AG10803 (cell line): ENCODE measurements around the gene SFT2D3.

ENCODE experiments used
- DNase-seq: peaks from one replicate; pipeline ENCODE4 v3.0.0; 2010; ENCODE audit warnings: low read depth
- H3K4me3 ChIP-seq: 2 replicates; pipeline ENCODE4 v1.5.1; 2011; ENCODE audit warnings: mild to moderate bottlenecking, low read length, control low read depth
- TF ChIP-seq, protein P1 (sequence below): conservative IDR thresholded peaks from 2 replicates; pipeline ENCODE4 v1.5.1; 2011; ENCODE audit warnings: mild to moderate bottlenecking, low read length, control low read depth, inconsistent platforms

Gene SFT2D3

DNA sequence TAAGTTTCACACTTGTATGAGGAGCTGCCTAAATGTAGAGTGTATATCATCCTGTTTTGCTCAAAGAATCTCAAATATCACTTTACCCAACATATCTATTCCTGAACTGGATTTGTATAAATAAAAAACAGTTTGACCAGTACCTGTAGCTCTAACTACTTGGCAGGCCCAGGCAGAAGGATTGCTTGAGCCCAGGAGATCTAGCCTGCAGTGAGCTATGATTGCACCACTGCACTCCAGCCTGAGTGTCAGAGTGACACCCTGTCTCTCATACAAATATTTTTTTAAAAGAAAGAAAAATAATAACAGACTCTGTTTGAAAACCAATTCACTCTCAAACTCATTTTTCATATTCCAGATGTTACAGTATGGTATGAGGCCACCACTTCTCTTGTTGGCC, 18.2 kb upstream of the SFT2D3 start:
- no peak overlapping the region for H3K4me3 ChIP-seq
- DNase-seq, result no peak
- TF ChIP-seq, protein P1, sequence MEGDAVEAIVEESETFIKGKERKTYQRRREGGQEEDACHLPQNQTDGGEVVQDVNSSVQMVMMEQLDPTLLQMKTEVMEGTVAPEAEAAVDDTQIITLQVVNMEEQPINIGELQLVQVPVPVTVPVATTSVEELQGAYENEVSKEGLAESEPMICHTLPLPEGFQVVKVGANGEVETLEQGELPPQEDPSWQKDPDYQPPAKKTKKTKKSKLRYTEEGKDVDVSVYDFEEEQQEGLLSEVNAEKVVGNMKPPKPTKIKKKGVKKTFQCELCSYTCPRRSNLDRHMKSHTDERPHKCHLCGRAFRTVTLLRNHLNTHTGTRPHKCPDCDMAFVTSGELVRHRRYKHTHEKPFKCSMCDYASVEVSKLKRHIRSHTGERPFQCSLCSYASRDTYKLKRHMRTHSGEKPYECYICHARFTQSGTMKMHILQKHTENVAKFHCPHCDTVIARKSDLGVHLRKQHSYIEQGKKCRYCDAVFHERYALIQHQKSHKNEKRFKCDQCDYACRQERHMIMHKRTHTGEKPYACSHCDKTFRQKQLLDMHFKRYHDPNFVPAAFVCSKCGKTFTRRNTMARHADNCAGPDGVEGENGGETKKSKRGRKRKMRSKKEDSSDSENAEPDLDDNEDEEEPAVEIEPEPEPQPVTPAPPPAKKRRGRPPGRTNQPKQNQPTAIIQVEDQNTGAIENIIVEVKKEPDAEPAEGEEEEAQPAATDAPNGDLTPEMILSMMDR, result no peak

DNA sequence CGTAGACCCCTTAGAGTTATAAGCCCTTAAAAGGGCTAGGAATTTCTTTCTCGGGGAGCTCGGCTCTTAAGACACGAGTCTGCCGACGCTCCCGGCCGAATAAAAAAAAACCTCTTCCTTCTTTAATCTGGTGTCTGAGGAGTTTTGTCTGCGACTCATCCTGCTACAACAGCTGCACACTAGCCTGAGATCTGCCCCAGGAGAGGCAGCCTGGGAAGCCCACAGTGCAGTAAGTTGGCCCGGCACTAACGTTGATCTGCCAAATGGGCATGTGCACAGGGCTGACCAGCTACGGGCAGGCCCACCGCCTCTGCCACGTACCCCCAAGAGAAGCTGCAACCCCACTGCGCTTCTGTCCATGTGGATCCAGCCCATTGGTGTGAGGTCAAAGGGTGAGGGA, 17.5 kb upstream of the SFT2D3 start:
- TF ChIP-seq, protein P1, result no peak
- no peak overlapping the region for H3K4me3 ChIP-seq
- peak; percentile 23 for DNase-seq

DNA sequence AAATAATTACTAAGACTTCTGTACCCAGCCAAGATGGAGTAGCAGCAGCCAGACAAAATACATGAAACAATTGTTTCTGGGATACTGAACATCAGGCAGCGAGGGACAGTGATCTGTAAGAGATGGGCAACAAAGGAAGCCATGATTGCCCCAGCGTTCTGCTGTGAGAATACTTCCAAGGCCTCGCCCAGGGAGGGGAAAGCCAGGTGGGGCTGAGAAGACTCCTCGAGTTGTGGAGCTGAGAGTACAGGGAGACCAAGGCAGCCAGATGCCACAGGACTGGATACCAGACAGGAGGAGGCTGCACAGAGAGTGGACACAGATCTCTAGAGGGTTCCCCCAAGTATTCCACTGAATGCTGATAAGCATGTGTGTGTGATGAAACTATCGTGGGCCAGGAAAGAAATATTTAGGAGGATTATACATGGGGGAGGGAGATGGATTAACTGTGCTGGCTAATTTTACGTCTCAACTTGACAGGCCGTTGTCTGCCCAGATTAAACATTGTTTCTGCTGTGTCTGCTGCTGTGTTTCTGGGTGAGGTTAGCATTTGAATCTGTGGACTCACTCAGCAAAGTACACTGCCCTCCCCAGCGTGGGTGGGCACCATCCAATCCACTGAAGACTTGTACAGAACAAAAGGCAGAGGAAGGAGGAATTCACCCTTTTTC, 15.8 kb upstream of the SFT2D3 start:
- TF ChIP-seq, protein P1, result no peak
- no peak overlapping the region for H3K4me3 ChIP-seq
- DNase-seq, result no peak

DNA sequence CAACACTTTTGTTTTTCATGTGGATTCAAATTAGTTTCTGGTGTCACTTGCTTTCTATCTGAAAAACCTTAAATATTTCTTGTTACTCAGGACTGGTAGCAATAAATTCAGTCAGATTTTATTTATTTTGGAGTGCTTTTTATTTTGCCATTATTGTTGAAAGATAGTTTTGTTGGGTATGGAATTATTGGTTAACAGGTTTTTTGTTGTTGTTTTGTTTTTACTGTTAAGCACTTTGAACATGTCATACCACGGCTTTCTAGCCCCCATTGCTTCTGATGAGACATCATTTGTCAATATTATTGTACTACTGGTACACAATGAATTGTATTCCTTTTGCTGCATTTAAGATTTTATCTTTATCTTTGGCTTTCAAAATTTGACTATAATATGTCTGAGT, 12.9 kb upstream of the SFT2D3 start:
- no peak for DNase-seq
- no peak overlapping the region for H3K4me3 ChIP-seq

DNA sequence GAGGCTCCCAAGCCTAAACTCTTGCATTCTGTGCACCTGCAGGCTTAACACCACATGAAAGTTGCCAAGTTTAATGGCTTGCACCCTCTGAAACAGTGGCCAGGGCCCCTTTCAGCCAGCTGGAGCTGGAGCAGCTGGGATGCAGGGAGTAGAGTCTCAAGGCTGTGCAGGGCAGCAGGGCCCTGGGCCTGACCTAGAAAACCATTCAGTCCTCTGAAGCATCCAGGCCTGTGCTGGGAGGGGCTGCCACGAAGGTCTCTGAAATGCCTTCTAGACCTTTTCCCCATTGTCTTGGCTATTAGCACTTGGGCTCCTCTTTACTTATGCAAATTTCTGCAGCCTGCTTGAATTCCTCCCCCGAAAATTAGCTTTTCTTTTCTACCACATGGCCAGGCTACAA, 10.6 kb upstream of the SFT2D3 start:
- no peak overlapping the region for H3K4me3 ChIP-seq
- TF ChIP-seq, protein P1, result no peak
- no peak for DNase-seq

More for the DNA sequence above, 12.9 kb upstream of the SFT2D3 start:
- TF ChIP-seq, protein P1, result no peak

DNA sequence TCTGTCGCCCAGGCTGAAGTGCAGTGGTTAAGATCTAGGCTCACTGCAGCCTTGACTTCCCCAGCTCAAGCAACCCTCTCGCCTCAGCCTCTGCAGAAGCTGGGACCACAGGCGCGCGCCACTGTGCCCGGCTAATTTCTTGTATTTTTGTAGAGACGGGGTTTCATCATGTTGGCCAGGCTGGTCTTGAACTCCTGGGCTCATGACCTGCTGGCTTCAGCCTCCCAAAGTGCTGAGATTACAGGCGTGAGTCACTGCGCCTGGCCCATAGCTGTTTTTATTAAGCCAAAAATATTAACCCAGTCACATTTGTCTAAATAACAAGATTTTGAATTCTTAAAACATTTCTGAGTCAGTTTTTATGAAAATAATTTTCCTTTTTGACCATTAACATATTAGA, 6.3 kb upstream of the SFT2D3 start:
- no peak overlapping the region for H3K4me3 ChIP-seq
- no peak for DNase-seq
- TF ChIP-seq, protein P1, result no peak

DNA sequence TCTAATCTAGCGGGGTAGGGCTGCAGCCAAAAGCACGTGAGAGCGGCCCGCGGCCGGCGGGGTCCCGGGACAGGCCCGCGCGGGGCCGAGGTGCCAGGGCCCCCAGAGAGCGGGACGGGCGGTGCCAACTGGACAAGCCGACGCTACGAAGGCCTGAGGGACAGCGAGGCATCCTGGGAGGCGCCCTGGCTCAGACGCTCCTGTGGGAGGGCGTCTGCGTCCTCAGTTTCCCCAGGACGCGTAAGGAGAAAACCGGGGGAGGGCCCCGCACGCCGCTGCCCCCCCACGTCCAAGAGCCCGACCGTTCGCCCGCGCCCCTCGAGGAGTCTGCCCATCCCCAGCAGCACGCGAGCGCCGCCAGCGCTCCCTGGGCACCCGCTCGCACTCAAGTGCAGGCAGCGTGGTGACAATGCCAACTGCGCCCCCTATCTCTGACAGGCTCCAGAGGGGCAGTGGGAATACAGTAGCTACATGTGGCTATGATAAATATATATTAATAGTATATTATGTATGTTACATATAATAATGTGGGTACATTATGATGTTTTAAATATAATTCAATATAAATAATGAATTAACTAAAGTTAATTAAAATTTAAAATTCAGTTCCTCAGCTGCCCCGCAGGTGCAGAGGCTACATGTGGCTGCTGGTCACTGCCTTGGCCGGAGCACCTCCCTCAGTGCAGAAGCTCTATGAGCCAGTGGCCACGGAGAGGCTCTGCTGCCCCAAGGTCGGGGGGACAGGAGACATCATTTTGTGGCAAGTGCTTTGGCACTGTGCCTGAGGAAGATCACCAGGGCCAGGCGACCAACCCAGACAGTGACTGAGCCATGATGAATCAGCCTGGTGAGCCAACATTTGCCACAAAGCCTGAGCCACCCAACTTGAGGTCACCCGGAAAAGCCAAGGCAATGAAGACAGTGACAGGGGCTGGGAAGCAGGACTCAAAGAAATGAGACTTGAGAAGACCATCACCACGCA, 5.5 kb upstream of the SFT2D3 start:
- H3K4me3 ChIP-seq, result peak overlapping the region; percentile 43
- TF ChIP-seq, protein P1, result peak; percentile 56
- DNase-seq, result peak; percentile 53
